ENCODE measurements around the gene LPP. TPM values are rescaled to one million over a fixed set of nuclear protein-coding genes. Genes with fewer than 3 reads are reported as not detected.

LPP gene
- total and polyA plus RNA-seq, 10 of the 15 experiments (the other 5 are each of a cell fraction or from before 2014, with no cell fraction given): under 0.01 to 0.62 (median 0.03) TPM

- H3K27me3 ChIP-seq (replicated peaks in 1 of 2; ENCODE audit: control insufficient read depth in 2 of 2, insufficient read depth in 2 of 2, low read length in 1 of 2): 0 out of 4 replicates have a peak, but pooled peaks cover 0 to 2% of the 10 kb centered on the region in 2 experiments
- in situ Hi-C loops (cut with MboI): no loop called here
- no peaks in the 10 kb centered on the region for H4K20me1 ChIP-seq (ENCODE audit: control insufficient read depth, insufficient read depth)
- H3K36me3 ChIP-seq (ENCODE audit: control insufficient read depth in 2 of 2, insufficient read depth in 2 of 2, low read length in 1 of 2): no peaks in the 10 kb centered on the region
- H3K27ac ChIP-seq (ENCODE audit: control insufficient read depth, insufficient read depth): no peak overlapping the region
- H3K79me2 ChIP-seq (ENCODE audit: control insufficient read depth, insufficient read depth, low read length): no peaks in the 10 kb centered on the region
- FAIRE-seq (no peak), DNase-seq (ENCODE audit: low read depth, low spot score) (no peak), ATAC-seq (no peak)
- CTCF ChIA-PET: no interaction called here
- H3K4me3 ChIP-seq: no peak overlapping the region
- intact Hi-C loops (cut with micrococcal nuclease; ENCODE audit: unreplicated experiment): no loop called here
- H3K4me1 ChIP-seq (ENCODE audit: control insufficient read depth, insufficient read depth, low read length): no peaks in the 10 kb centered on the region
- no peak overlapping the region for H2AFZ ChIP-seq (ENCODE audit: control insufficient read depth, low read depth, low read length)
- POLR2A ChIA-PET: no interaction called here
- 44% methylated on average over 4 of the region's 4 CpGs for WGBS (ENCODE audit: insufficient coverage, insufficient replicate concordance, low lambda C conversion rate, missing lambda C conversion rate)
- SMC1A ChIA-PET (ENCODE audit: uncharacterized antibody, unreplicated experiment): no interaction called here
- RAD21 ChIA-PET (ENCODE audit: unreplicated experiment): no interaction called here
- H3K9me3 ChIP-seq (replicated peaks; ENCODE audit: control insufficient read depth, insufficient read depth, low read length): no peaks in the 10 kb centered on the region
- no peak overlapping the region for H3K9ac ChIP-seq (ENCODE audit: control insufficient read depth, insufficient read depth, low read length)
- no peak for TF ChIP-seq RUNX3 (IDR thresholded peaks at IDR 0.05; ENCODE audit: low read length)
- no peak for TF ChIP-seq NRF1 (conservative IDR thresholded peaks at IDR 0.05; ENCODE audit: low read depth, low read length)
- no peak for TF ChIP-seq TCF12 (IDR thresholded peaks at IDR 0.05; ENCODE audit: low read depth, low read length)
- no peak for TF ChIP-seq PBX3 (IDR thresholded peaks at IDR 0.05; ENCODE audit: insufficient replicate concordance, low read depth, low read length)
- no peak for TF ChIP-seq EP300 (IDR thresholded peaks at IDR 0.05; ENCODE audit: borderline replicate concordance in 1 of 2, control insufficient read depth in 1 of 2, low read depth in 2 of 2, low read length in 2 of 2)
- no TSS peak for BruUV-seq (replicated peaks)
- no peak overlapping the region for H3K4me2 ChIP-seq (ENCODE audit: control insufficient read depth, insufficient read depth)
These were observed 589.0 kb downstream of the LPP start for GRCh38 chr3:188742755-188743550.

All from GM12878 (cell line).